SK-N-SH (cell line): Measurements from ENCODE around the gene EEF1AKMT4.

Source experiments
- EZH2phosphoT487 ChIP-seq: fragments of 200-600 bp; sonication (generic); IDR thresholded peaks from 2 replicates; pipeline ENCODE4 v1.6.1; 2017; ENCODE audit warnings: low read depth, mixed run types, mild to moderate bottlenecking, antibody characterized with exemption, moderate library complexity, borderline replicate concordance
- FOXJ3 ChIP-seq: sonication (generic); formaldehyde crosslinking; IDR thresholded peaks from 2 replicates; pipeline ENCODE4 v1.5.1; 2020; ENCODE audit warnings: mild to moderate bottlenecking, missing genetic modification reagents
- MXI1 ChIP-seq: IDR thresholded peaks from 2 replicates; pipeline ENCODE4 v1.6.1; 2012; ENCODE audit warnings: mild to moderate bottlenecking, low read depth, low read length, improper control_type of control experiment
- RFX5 ChIP-seq: IDR thresholded peaks from 2 replicates; pipeline ENCODE4 v1.6.1; 2012; ENCODE audit warnings: mild to moderate bottlenecking, improper control_type of control experiment, low read length
- TCF12 ChIP-seq: IDR thresholded peaks from 2 replicates; pipeline ENCODE4 v1.4.0; 2012
- TEAD4 ChIP-seq: IDR thresholded peaks from 2 replicates; pipeline ENCODE4 v1.4.0; 2012; ENCODE audit warnings: mild to moderate bottlenecking, borderline replicate concordance; ENCODE audit not compliant: insufficient read depth
- YY1 ChIP-seq: IDR thresholded peaks from 2 replicates; pipeline ENCODE4 v1.4.0; 2012; ENCODE audit warnings: low read depth, mild to moderate bottlenecking
- TF ChIP-seq, protein P1 (sequence below): fragments of 200-600 bp; sonication (generic); IDR thresholded peaks from 2 replicates; pipeline ENCODE4 v1.6.1; 2017; ENCODE audit warnings: antibody characterized with exemption, mild to moderate bottlenecking, moderate library complexity
- TF ChIP-seq, protein P2 (sequence below): IDR thresholded peaks from 2 replicates; pipeline ENCODE4 v1.4.0; 2012; ENCODE audit warnings: low read depth, borderline replicate concordance

GRCh38 chr3:184240384-184241140, 8.9 kb upstream of the EEF1AKMT4 start:
- TF ChIP-seq TEAD4 (no peak), FOXJ3 (CRISPR knock-in tag) (no peak), MXI1 (no peak), TCF12 (no peak), RFX5 (no peak), EZH2phosphoT487 (no peak), YY1 (no peak)
- TF ChIP-seq, protein P1, sequence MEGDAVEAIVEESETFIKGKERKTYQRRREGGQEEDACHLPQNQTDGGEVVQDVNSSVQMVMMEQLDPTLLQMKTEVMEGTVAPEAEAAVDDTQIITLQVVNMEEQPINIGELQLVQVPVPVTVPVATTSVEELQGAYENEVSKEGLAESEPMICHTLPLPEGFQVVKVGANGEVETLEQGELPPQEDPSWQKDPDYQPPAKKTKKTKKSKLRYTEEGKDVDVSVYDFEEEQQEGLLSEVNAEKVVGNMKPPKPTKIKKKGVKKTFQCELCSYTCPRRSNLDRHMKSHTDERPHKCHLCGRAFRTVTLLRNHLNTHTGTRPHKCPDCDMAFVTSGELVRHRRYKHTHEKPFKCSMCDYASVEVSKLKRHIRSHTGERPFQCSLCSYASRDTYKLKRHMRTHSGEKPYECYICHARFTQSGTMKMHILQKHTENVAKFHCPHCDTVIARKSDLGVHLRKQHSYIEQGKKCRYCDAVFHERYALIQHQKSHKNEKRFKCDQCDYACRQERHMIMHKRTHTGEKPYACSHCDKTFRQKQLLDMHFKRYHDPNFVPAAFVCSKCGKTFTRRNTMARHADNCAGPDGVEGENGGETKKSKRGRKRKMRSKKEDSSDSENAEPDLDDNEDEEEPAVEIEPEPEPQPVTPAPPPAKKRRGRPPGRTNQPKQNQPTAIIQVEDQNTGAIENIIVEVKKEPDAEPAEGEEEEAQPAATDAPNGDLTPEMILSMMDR, result no peak
- TF ChIP-seq, protein P2, sequence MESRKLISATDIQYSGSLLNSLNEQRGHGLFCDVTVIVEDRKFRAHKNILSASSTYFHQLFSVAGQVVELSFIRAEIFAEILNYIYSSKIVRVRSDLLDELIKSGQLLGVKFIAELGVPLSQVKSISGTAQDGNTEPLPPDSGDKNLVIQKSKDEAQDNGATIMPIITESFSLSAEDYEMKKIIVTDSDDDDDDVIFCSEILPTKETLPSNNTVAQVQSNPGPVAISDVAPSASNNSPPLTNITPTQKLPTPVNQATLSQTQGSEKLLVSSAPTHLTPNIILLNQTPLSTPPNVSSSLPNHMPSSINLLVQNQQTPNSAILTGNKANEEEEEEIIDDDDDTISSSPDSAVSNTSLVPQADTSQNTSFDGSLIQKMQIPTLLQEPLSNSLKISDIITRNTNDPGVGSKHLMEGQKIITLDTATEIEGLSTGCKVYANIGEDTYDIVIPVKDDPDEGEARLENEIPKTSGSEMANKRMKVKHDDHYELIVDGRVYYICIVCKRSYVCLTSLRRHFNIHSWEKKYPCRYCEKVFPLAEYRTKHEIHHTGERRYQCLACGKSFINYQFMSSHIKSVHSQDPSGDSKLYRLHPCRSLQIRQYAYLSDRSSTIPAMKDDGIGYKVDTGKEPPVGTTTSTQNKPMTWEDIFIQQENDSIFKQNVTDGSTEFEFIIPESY, result no peak
